Cerebellar nuclear complex (tissue), 1 donor: ENCODE data around the gene ACE.

Experiments
- DNase-seq, 2 experiments: peaks; one replicate each; lab custom pipeline; 2025; lab: John Stamatoyannopoulos, UW

Gene ACE

GRCh38 chr17:63537991-63538692 lies 61.3 kb downstream of the ACE start:
- DNase-seq, result no peak

GRCh38 chr17:63538693-63539595 lies 62.1 kb downstream of the ACE start:
- no peak for DNase-seq

GRCh38 chr17:63540590-63540989 lies 63.7 kb downstream of the ACE start:
- no peak for DNase-seq

- DNase-seq, result no peak
Measured at GRCh38 chr17:63542218-63542545, 65.3 kb downstream of the ACE start.

GRCh38 chr17:63542942-63543821 lies 66.3 kb downstream of the ACE start:
- DNase-seq, result no peak

- no peak for DNase-seq
Measured at GRCh38 chr17:63543822-63544420, 67.1 kb downstream of the ACE start.

GRCh38 chr17:63544467-63545301 lies 67.8 kb downstream of the ACE start:
- DNase-seq, result no peak

GRCh38 chr17:63546308-63547082 lies 69.6 kb downstream of the ACE start:
- no peak for DNase-seq

- DNase-seq, result no peak
Measured at GRCh38 chr17:63547083-63547523, 70.2 kb downstream of the ACE start.
